ENCODE measurements around the gene SERPINC1. TPM values are rescaled to one million over a fixed set of nuclear protein-coding genes. Genes with fewer than 3 reads are reported as not detected.
A peak's percentile ranks its signal among the peaks of the same experiment; 100 is the strongest.

SERPINC1 gene
- total and polyA plus RNA-seq, 9 of the 15 experiments (the other 6 are each of a cell fraction or from before 2014, with no cell fraction given) = 0.07 to 1.2 (median 0.50) TPM

DNA sequence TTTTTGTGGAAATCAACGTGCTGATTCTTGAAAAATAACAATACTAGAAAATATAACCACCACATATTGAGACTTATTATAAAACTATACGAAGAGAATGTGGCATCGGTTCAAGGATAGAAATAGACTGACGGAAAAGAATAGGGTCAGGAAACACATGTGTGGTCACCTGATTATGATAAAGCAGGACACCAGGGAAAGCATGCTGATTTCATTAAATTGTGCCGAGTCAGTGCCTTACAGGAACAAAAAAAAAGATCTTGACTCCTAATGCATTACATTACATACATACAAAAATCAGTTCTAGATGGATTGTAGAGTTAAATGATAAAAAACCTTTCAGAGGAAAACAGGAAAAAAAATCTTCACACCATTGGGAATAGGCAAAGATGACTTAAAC is 43.5 kb upstream of the SERPINC1 start (continued):
- TF ChIP-seq MAFG (tag; conservative IDR thresholded peaks at IDR 0.05) = peak; percentile 78
- TF ChIP-seq, protein P1, sequence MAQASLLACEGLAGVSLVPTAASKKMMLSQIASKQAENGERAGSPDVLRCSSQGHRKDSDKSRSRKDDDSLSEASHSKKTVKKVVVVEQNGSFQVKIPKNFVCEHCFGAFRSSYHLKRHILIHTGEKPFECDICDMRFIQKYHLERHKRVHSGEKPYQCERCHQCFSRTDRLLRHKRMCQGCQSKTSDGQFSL (CRISPR knock-in tag; IDR thresholded peaks at IDR 0.05) = no peak
- TF ChIP-seq, protein P1 (tag; IDR thresholded peaks at IDR 0.05) = no peak
- TF ChIP-seq GTF2E2 (tag; IDR thresholded peaks at IDR 0.05) = no peak
- TF ChIP-seq, protein P2, sequence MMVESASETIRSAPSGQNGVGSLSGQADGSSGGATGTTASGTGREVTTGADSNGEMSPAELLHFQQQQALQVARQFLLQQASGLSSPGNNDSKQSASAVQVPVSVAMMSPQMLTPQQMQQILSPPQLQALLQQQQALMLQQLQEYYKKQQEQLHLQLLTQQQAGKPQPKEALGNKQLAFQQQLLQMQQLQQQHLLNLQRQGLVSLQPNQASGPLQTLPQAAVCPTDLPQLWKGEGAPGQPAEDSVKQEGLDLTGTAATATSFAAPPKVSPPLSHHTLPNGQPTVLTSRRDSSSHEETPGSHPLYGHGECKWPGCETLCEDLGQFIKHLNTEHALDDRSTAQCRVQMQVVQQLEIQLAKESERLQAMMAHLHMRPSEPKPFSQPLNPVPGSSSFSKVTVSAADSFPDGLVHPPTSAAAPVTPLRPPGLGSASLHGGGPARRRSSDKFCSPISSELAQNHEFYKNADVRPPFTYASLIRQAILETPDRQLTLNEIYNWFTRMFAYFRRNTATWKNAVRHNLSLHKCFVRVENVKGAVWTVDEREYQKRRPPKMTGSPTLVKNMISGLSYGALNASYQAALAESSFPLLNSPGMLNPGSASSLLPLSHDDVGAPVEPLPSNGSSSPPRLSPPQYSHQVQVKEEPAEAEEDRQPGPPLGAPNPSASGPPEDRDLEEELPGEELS (CRISPR knock-in tag; IDR thresholded peaks at IDR 0.05; ENCODE audit: borderline replicate concordance) = no peak
- TF ChIP-seq, protein P3, sequence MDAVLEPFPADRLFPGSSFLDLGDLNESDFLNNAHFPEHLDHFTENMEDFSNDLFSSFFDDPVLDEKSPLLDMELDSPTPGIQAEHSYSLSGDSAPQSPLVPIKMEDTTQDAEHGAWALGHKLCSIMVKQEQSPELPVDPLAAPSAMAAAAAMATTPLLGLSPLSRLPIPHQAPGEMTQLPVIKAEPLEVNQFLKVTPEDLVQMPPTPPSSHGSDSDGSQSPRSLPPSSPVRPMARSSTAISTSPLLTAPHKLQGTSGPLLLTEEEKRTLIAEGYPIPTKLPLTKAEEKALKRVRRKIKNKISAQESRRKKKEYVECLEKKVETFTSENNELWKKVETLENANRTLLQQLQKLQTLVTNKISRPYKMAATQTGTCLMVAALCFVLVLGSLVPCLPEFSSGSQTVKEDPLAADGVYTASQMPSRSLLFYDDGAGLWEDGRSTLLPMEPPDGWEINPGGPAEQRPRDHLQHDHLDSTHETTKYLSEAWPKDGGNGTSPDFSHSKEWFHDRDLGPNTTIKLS (IDR thresholded peaks at IDR 0.05; ENCODE audit: borderline replicate concordance, low read depth) = no peak
- peak; percentile 48; the same call in 1 of the 2 replicates for TF ChIP-seq MAFK (IDR thresholded peaks at IDR 0.05; ENCODE audit: low read length)
- TF ChIP-seq FOXP1 (CRISPR knock-in tag; IDR thresholded peaks at IDR 0.05) = no peak
- TF ChIP-seq KDM4B (IDR thresholded peaks at IDR 0.05; ENCODE audit: borderline replicate concordance in 2 of 2, low read depth in 1 of 2) = no peak
- peak; percentile 51; the same call in 1 of the 2 replicates for TF ChIP-seq MAFF (IDR thresholded peaks at IDR 0.05; ENCODE audit: low read length)
- no peak for TF ChIP-seq SMAD2 (IDR thresholded peaks at IDR 0.05; ENCODE audit: low read depth, low read length)
- no peak for TF ChIP-seq MCM5 (IDR thresholded peaks at IDR 0.05; ENCODE audit: low read depth)
- TF ChIP-seq TCF7L2 (IDR thresholded peaks at IDR 0.05; ENCODE audit: low read depth, low read length) = no peak
- no peak for TF ChIP-seq MIER1 (IDR thresholded peaks at IDR 0.05; ENCODE audit: low read depth)
- TF ChIP-seq MTF1 (CRISPR knock-in tag; IDR thresholded peaks at IDR 0.05; ENCODE audit: borderline replicate concordance) = no peak
- no peak for TF ChIP-seq ZNF217 (CRISPR knock-in tag; IDR thresholded peaks at IDR 0.05)
- TF ChIP-seq, protein P4, sequence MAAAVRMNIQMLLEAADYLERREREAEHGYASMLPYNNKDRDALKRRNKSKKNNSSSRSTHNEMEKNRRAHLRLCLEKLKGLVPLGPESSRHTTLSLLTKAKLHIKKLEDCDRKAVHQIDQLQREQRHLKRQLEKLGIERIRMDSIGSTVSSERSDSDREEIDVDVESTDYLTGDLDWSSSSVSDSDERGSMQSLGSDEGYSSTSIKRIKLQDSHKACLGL (CRISPR knock-in tag; IDR thresholded peaks at IDR 0.05; ENCODE audit: borderline replicate concordance, poor library complexity, severe bottlenecking) = no peak
- TF ChIP-seq, protein P5, sequence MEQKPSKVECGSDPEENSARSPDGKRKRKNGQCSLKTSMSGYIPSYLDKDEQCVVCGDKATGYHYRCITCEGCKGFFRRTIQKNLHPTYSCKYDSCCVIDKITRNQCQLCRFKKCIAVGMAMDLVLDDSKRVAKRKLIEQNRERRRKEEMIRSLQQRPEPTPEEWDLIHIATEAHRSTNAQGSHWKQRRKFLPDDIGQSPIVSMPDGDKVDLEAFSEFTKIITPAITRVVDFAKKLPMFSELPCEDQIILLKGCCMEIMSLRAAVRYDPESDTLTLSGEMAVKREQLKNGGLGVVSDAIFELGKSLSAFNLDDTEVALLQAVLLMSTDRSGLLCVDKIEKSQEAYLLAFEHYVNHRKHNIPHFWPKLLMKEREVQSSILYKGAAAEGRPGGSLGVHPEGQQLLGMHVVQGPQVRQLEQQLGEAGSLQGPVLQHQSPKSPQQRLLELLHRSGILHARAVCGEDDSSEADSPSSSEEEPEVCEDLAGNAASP (IDR thresholded peaks at IDR 0.05) = no peak
- TF ChIP-seq POLR2H (tag; IDR thresholded peaks at IDR 0.05; ENCODE audit: low read depth) = 0 out of 2 replicates have a peak, but pooled peaks have one; percentile 23
- TF ChIP-seq, protein P6, sequence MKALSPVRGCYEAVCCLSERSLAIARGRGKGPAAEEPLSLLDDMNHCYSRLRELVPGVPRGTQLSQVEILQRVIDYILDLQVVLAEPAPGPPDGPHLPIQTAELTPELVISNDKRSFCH (CRISPR knock-in tag; IDR thresholded peaks at IDR 0.05) = no peak
- TF ChIP-seq, protein P6 (tag; IDR thresholded peaks at IDR 0.05) = no peak

Data from K562 (cell line).